H1 (cell line): ENCODE results near the gene MATK. TPM values are rescaled to one million over a fixed set of nuclear protein-coding genes. Genes with fewer than 3 reads are reported as not detected.

Source experiments
- CTCF ChIA-PET: fragments of 300-600 bp; sonication (Branson Sonifier 250); formaldehyde crosslinking; loops from one replicate; lab custom pipeline; 2021; ENCODE audit not compliant: partially characterized antibody; lab: Charles Lee
- POLR2A ChIA-PET: fragments of 300-600 bp; sonication (Branson Sonifier 250); formaldehyde crosslinking; loops from one replicate; lab custom pipeline; 2021; ENCODE audit warnings: inconsistent platforms; ENCODE audit not compliant: partially characterized antibody; lab: Charles Lee
- DNase-seq, 2 experiments: peaks; one replicate each; pipeline versions ENCODE4 v3.0.0 to v3.0.0-alpha.2; 2010 to 2022; ENCODE audit warnings: low spot score in 2 of 2, low read depth in 1 of 2, mixed read lengths in 1 of 2
- FAIRE-seq: peaks from 2 replicates; lab custom pipeline; 2011; peaks lifted over from hg19 to GRCh38; lab: Jason Lieb, UNC
- H2AFZ ChIP-seq: 2 replicates; pipeline ENCODE4 v1.8.1; 2012; ENCODE audit warnings: low read length, inconsistent platforms
- H2AK5ac ChIP-seq: 2 replicates; pipeline ENCODE4 v1.6.1; 2013; ENCODE audit warnings: low read depth, low read length
- H2BK120ac ChIP-seq: replicated peaks from 2 replicates; pipeline ENCODE3; 2013; ENCODE audit warnings: low read depth, low read length, inconsistent platforms
- H2BK12ac ChIP-seq: 2 replicates; pipeline ENCODE4 v1.6.1; 2013; ENCODE audit warnings: low read depth, low read length
- H2BK15ac ChIP-seq: 2 replicates; pipeline ENCODE4 v1.6.1; 2013; ENCODE audit warnings: low read length
- H2BK20ac ChIP-seq: 2 replicates; pipeline ENCODE4 v1.6.1; 2013; ENCODE audit warnings: low read length
- H2BK5ac ChIP-seq: 2 replicates; pipeline ENCODE4 v1.6.1; 2013; ENCODE audit warnings: low read depth, low read length
- H3K14ac ChIP-seq: 2 replicates; pipeline ENCODE4 v1.6.1; 2013; ENCODE audit warnings: inconsistent platforms; ENCODE audit not compliant: insufficient read length
- H3K18ac ChIP-seq: 2 replicates; pipeline ENCODE4 v1.6.1; 2013; ENCODE audit warnings: low read length; ENCODE audit errors: extremely low read depth
- H3K23ac ChIP-seq: 2 replicates; pipeline ENCODE4 v1.6.1; 2013; ENCODE audit warnings: inconsistent platforms; ENCODE audit not compliant: insufficient read length
- H3K23me2 ChIP-seq: 2 replicates; pipeline ENCODE4 v1.6.1; 2013; ENCODE audit warnings: low read depth, low read length
- H3K27ac ChIP-seq: 2 replicates; pipeline ENCODE4 v1.6.1; 2011; ENCODE audit warnings: low read depth, low read length, inconsistent platforms
- H3K27me3 ChIP-seq, 4 experiments: replicated peaks in 1 of 4; 1 replicate in 1 of 4; 2 replicates in 3 of 4; pipeline versions ENCODE4 v1.6.1 to v1.8.1; 2011 to 2013; ENCODE audit warnings: low read length in 3 of 4, mild to moderate bottlenecking in 3 of 4, inconsistent platforms in 2 of 4, mixed read lengths in 2 of 4, moderate library complexity in 1 of 4; ENCODE audit not compliant: control insufficient read depth in 3 of 4, insufficient read depth in 3 of 4; ENCODE audit errors: extremely low read depth in 1 of 4
- H3K36me3 ChIP-seq, 4 experiments: 2 replicates each; pipeline versions ENCODE4 v1.6.1 to v1.8.1; 2011 to 2013; ENCODE audit warnings: mild to moderate bottlenecking in 4 of 4, low read length in 3 of 4, moderate library complexity in 2 of 4, control low read depth in 1 of 4, inconsistent platforms in 1 of 4; ENCODE audit not compliant: insufficient read depth in 4 of 4, control insufficient read depth in 2 of 4
- H3K4ac ChIP-seq: replicated peaks from 2 replicates; pipeline ENCODE3; 2013; ENCODE audit warnings: low read length, low read depth, mixed read lengths, inconsistent platforms; ENCODE audit not compliant: insufficient read length
- H3K4me1 ChIP-seq, 4 experiments: replicated peaks in 1 of 4; 1 replicate in 1 of 4; 2 replicates in 3 of 4; pipeline versions ENCODE4 v1.6.1 to v1.8.1; 2011 to 2013; ENCODE audit warnings: low read length in 3 of 4, inconsistent platforms in 2 of 4, mixed read lengths in 1 of 4; ENCODE audit not compliant: insufficient read depth in 4 of 4, control insufficient read depth in 3 of 4
- H3K4me2 ChIP-seq, 2 experiments: 2 replicates each; pipeline versions ENCODE4 v1.6.1 to v1.8.1; 2011 to 2013; ENCODE audit warnings: low read depth in 2 of 2, low read length in 2 of 2, control low read depth in 1 of 2, inconsistent platforms in 1 of 2, mild to moderate bottlenecking in 1 of 2; ENCODE audit not compliant: insufficient read depth in 1 of 2
- H3K4me3 ChIP-seq, 4 experiments: fragments of 200-600, 300-600 bp in 1 of 4; sonication (generic), shearing (Covaris generic), sonication (Bioruptor Twin) in 1 of 4; 2 replicates each; pipeline versions ENCODE4 v1.5.1 to v1.8.1; 2011 to 2016; ENCODE audit warnings: low read length in 4 of 4, low read depth in 3 of 4, control low read depth in 2 of 4, inconsistent platforms in 2 of 4, mild to moderate bottlenecking in 2 of 4, mixed read lengths in 1 of 4, moderate library complexity in 1 of 4; ENCODE audit not compliant: insufficient read depth in 2 of 4; ENCODE audit errors: extremely low read depth in 1 of 4
- H3K56ac ChIP-seq: replicated peaks from 2 replicates; pipeline ENCODE3; 2013; ENCODE audit warnings: low read depth, mild to moderate bottlenecking, mixed read lengths, low read length, inconsistent platforms; ENCODE audit not compliant: insufficient read length
- H3K79me1 ChIP-seq: 2 replicates; pipeline ENCODE4 v1.6.1; 2013; ENCODE audit warnings: low read depth, low read length, control low read depth
- H3K79me2 ChIP-seq, 2 experiments: 2 replicates each; pipeline versions ENCODE4 v1.6.1 to v1.8.1; 2012 to 2013; ENCODE audit warnings: low read length in 2 of 2, mild to moderate bottlenecking in 2 of 2, inconsistent platforms in 1 of 2; ENCODE audit not compliant: insufficient read depth in 2 of 2, control insufficient read depth in 1 of 2
- H3K9ac ChIP-seq, 4 experiments: replicated peaks in 1 of 4; 1 replicate in 1 of 4; 2 replicates in 3 of 4; pipeline versions ENCODE4 v1.6.1 to v1.8.1; 2011 to 2013; ENCODE audit warnings: low read depth in 3 of 4, low read length in 3 of 4, control low read depth in 2 of 4, mild to moderate bottlenecking in 2 of 4, moderate library complexity in 2 of 4, inconsistent platforms in 1 of 4; ENCODE audit errors: extremely low read depth in 1 of 4
- H3K9me3 ChIP-seq, 2 experiments: 2 replicates each; pipeline versions ENCODE4 v1.6.1 to v1.8.1; 2012 to 2013; ENCODE audit warnings: mild to moderate bottlenecking in 2 of 2, moderate library complexity in 2 of 2, control low read depth in 1 of 2, inconsistent platforms in 1 of 2, low read depth in 1 of 2, low read length in 1 of 2, mixed read lengths in 1 of 2; ENCODE audit not compliant: insufficient read depth in 2 of 2
- H4K20me1 ChIP-seq, 2 experiments: replicated peaks in 1 of 2; 2 replicates each; pipeline versions ENCODE3 to v1.8.1; 2011 to 2013; ENCODE audit warnings: inconsistent platforms in 2 of 2, low read length in 2 of 2, mild to moderate bottlenecking in 1 of 2; ENCODE audit not compliant: insufficient read depth in 2 of 2, control insufficient read depth in 1 of 2
- H4K5ac ChIP-seq: 2 replicates; pipeline ENCODE4 v1.6.1; 2013; ENCODE audit warnings: low read length, low read depth, mixed read lengths, inconsistent platforms; ENCODE audit not compliant: insufficient read length
- H4K8ac ChIP-seq: 2 replicates; pipeline ENCODE4 v1.8.0; 2013; ENCODE audit warnings: mild to moderate bottlenecking, moderate library complexity, low read length, inconsistent platforms; ENCODE audit not compliant: insufficient read depth; ENCODE audit errors: extremely low read depth
- H4K91ac ChIP-seq: replicated peaks from 2 replicates; pipeline ENCODE3; 2013; ENCODE audit warnings: low read length, mixed read lengths, inconsistent platforms; ENCODE audit not compliant: insufficient read length
- ASH2L ChIP-seq: fragments of 200-600, 300-600 bp; sonication (generic); IDR thresholded peaks from one replicate; pipeline ENCODE4 v1.7.1; 2017; ENCODE audit warnings: low read length
- EP300 ChIP-seq, 2 experiments: IDR thresholded peaks; 1 replicate in 1 of 2; 2 replicates in 1 of 2; pipeline ENCODE4 v1.6.1; 2011 to 2012; ENCODE audit warnings: low read depth in 2 of 2, low read length in 2 of 2, mild to moderate bottlenecking in 2 of 2, borderline replicate concordance in 1 of 2, inconsistent platforms in 1 of 2, moderate library complexity in 1 of 2
- GABPA ChIP-seq: IDR thresholded peaks from 2 replicates; pipeline ENCODE4 v1.6.1; 2011; ENCODE audit warnings: mild to moderate bottlenecking, low read length, moderate library complexity, borderline replicate concordance; ENCODE audit not compliant: insufficient read depth
- KDM1A ChIP-seq: fragments of 200-600, 300-600 bp; sonication (generic); IDR thresholded peaks from 2 replicates; pipeline ENCODE4 v1.7.1; 2016; ENCODE audit warnings: mild to moderate bottlenecking, low read length, borderline replicate concordance
- KDM4A ChIP-seq: IDR thresholded peaks from one replicate; pipeline ENCODE4 v1.7.1; 2012; ENCODE audit warnings: low read depth, mild to moderate bottlenecking, moderate library complexity, low read length, inconsistent platforms; ENCODE audit not compliant: severe bottlenecking
- TCF12 ChIP-seq: IDR thresholded peaks from 2 replicates; pipeline ENCODE4 v1.6.1; 2011; ENCODE audit warnings: low read depth, mild to moderate bottlenecking, low read length
- WGBS, 2 experiments: shearing (Covaris generic) in 1 of 2; methylation state at CpG; one replicate each; pipeline versions ENCODE4 v1.1.6 to v1.1.7; 2013 to 2015; ENCODE audit warnings: low lambda C conversion rate in 2 of 2, mixed read lengths in 2 of 2, inconsistent platforms in 1 of 2, low coverage in 1 of 2, missing lambda C conversion rate in 1 of 2; ENCODE audit not compliant: insufficient replicate concordance in 2 of 2, insufficient coverage in 1 of 2, insufficient read length in 1 of 2; ENCODE audit errors: extremely low coverage in 1 of 2, missing lambda C conversion rate in 1 of 2; 5-methylcytosine and 5-hydroxymethylcytosine counted together
- polyA plus RNA-seq, 7 experiments: library from polyadenylated mRNA; depleted of rRNA in 3 of 7; stranded (reverse) in 5 of 7; unstranded in 2 of 7; fragments of >200 nt in 5 of 7; fragments of 200-250 nt in 2 of 7; gene quantifications; 1 replicate in 5 of 7; 2 replicates in 1 of 7; 4 replicates in 1 of 7; pipeline versions ENCODE4 v1.2.1 to v1.2.3, GENCODE V29; 2011 to 2013; ENCODE audit warnings: missing spikeins in 2 of 7, mixed read lengths in 2 of 7
- total RNA-seq: library from RNA; stranded (reverse); fragmentation: NEBNext Ultra II Directional; extraction: Animal tissue kit (Norgen Biotek cat#: 25700); gene quantifications from 2 replicates; pipeline ENCODE4 v1.2.1, GENCODE V29; 2021

Gene MATK
- total and polyA plus RNA-seq, 2 of the 8 experiments (the other 6 are each of a cell fraction or from before 2014, with no cell fraction given) = 20.5 to 21.4 TPM

- peaks cover 5% of the 10 kb centered on the region for H3K23me2 ChIP-seq
- H4K20me1 ChIP-seq = peaks cover 0 to 3% of the 10 kb centered on the region in 2 experiments
- H2BK120ac ChIP-seq = no peak overlapping the region
- H2BK5ac ChIP-seq = no peak overlapping the region
- H2AK5ac ChIP-seq = no peak overlapping the region
- peak overlapping the region; percentile 64; the same call in 1 of the 2 replicates for H3K27ac ChIP-seq
- no peak for TF ChIP-seq KDM4A
- no peak for TF ChIP-seq TCF12
- peak; percentile 76; the same call in 1 of the 2 replicates for TF ChIP-seq KDM1A
- no peak for TF ChIP-seq EP300 (IDR thresholded peaks at IDR 0.05; ENCODE audit: borderline replicate concordance in 1 of 2, low read depth in 2 of 2, low read length in 2 of 2)
- TF ChIP-seq GABPA = no peak
- no peak for TF ChIP-seq ASH2L
- H3K18ac ChIP-seq = peak overlapping the region; percentile 98; the same call in 1 of the 2 replicates
- peak overlapping the region; percentile 54; the same call in 1 of the 2 replicates for H4K8ac ChIP-seq
- 50% methylated on average over 7 of the region's 7 CpGs; no CpG with 5 or more reads in 1 of the 2 experiments for WGBS, 2 experiments
- H3K56ac ChIP-seq = peak overlapping the region; percentile 10
- no peak overlapping the region for H4K5ac ChIP-seq
- ChIA-PET POLR2A (interaction anchor here (0.6 to 2.2 kb wide), 8 partner anchors 10 to 318 kb away, joined by 3 to 19 read pairs (median 4); partner anchors contain the start of genes EEF2 and MATK), CTCF (interaction anchor here (0.6 to 2.7 kb wide), 5 partner anchors 17 to 477 kb away, joined by 3 to 8 read pairs (median 4); no protein-coding TSS in a partner anchor)
- no peaks in the 10 kb centered on the region for H3K4me1 ChIP-seq
- H3K79me1 ChIP-seq = no peaks in the 10 kb centered on the region; the same call in 1 of the 2 replicates
- H2BK12ac ChIP-seq = 0 out of 2 replicates have a peak overlapping the region, but pooled peaks have one; percentile 9
- peak overlapping the region; percentile 72 to 87 for H3K4me2 ChIP-seq
- H3K4ac ChIP-seq = peak overlapping the region; percentile 92
- no peaks in the 10 kb centered on the region for H3K27me3 ChIP-seq
- H2AFZ ChIP-seq = peak overlapping the region; percentile 45; the same call in 1 of the 2 replicates
- H3K9me3 ChIP-seq = no peaks in the 10 kb centered on the region
- no peak overlapping the region for H4K91ac ChIP-seq
- H2BK15ac ChIP-seq = no peak overlapping the region; the same call in 1 of the 2 replicates
- DNase-seq (no peak), FAIRE-seq (no peak)
- H3K23ac ChIP-seq = no peak overlapping the region
- H3K79me2 ChIP-seq = peaks cover 0 to 7% of the 10 kb centered on the region in 2 experiments; a peak in 1 of 4 replicates
- H2BK20ac ChIP-seq = no peak overlapping the region
- peak overlapping the region in 3 of 4 experiments; percentile 75 to 85 (median 79); a peak in 6 of 7 replicates for H3K9ac ChIP-seq
- H3K36me3 ChIP-seq = peaks cover 0 to 3% (median 0%) of the 10 kb centered on the region in 4 experiments; a peak in 5 of 8 replicates
- peak overlapping the region; percentile 87 to 95 (median 88) for H3K4me3 ChIP-seq
- no peak overlapping the region for H3K14ac ChIP-seq
Measured at GRCh38 chr19:3760871-3761361, 25.3 kb downstream of the MATK start.
